Stimulated activated CD4-positive, alpha-beta T cell treated with anti-CD3 and anti-CD28 coated beads, Interleukin-12 subunit alpha, Interleukin-12 subunit beta, amount 100 ng/mL, for 48 hours (primary cell): ENCODE measurements around the gene PFKFB1.

Experiments
- DNase-seq, 3 donors: peaks; one replicate each; pipeline ENCODE4 v3.0.0-alpha.2; 2020; ENCODE audit warnings: low read depth in 2 of 3, low spot score in 1 of 3

Gene PFKFB1

GRCh38 chrX:54928876-54929275 lies 65.1 kb downstream of the PFKFB1 start:
- no peak for DNase-seq

- no peak for DNase-seq
These were observed 67.0 kb downstream of the PFKFB1 start for GRCh38 chrX:54926978-54927377.

- no peak for DNase-seq
These were observed 70.6 kb downstream of the PFKFB1 start for GRCh38 chrX:54923376-54923775.

- DNase-seq, result no peak
These were observed 71.4 kb downstream of the PFKFB1 start for GRCh38 chrX:54922547-54922946.

- DNase-seq, result peak; percentile 11 to 28 (median 21)
These were observed 72.5 kb downstream of the PFKFB1 start for GRCh38 chrX:54921427-54922021.

GRCh38 chrX:54920610-54921426 lies 73.2 kb downstream of the PFKFB1 start, which contains the start of gene TRO:
TRO (plus strand) TSS chrX:54920824; CDS start chrX:54922247, 1,423 bp downstream.
- no peak for DNase-seq

GRCh38 chrX:54909941-54910340 lies 84.0 kb downstream of the PFKFB1 start:
- no peak for DNase-seq

GRCh38 chrX:54894159-54894558 lies 99.8 kb downstream of the PFKFB1 start:
- DNase-seq, result no peak

- peak in 2 of 3 donors; percentile 3 to 25 for DNase-seq
These were observed 102.4 kb downstream of the PFKFB1 start for GRCh38 chrX:54891573-54891972.

- DNase-seq, result no peak
These were observed 108.2 kb downstream of the PFKFB1 start for GRCh38 chrX:54885740-54886139.
